Activated CD4-positive, alpha-beta T cell treated with anti-CD3 and anti-CD28 coated beads for 4 hours (primary cell): Measurements from ENCODE around the gene HSF4.
"Not testable (repeated sequence)": the region's sequence is repeated elsewhere in the genome, so short reads cannot be mapped to it uniquely, and the experiment has no call there.

Experiments
- DNase-seq, 2 donors: peaks; one replicate each; pipeline ENCODE4 v3.0.0-alpha.2; 2020

Gene HSF4, protein sequence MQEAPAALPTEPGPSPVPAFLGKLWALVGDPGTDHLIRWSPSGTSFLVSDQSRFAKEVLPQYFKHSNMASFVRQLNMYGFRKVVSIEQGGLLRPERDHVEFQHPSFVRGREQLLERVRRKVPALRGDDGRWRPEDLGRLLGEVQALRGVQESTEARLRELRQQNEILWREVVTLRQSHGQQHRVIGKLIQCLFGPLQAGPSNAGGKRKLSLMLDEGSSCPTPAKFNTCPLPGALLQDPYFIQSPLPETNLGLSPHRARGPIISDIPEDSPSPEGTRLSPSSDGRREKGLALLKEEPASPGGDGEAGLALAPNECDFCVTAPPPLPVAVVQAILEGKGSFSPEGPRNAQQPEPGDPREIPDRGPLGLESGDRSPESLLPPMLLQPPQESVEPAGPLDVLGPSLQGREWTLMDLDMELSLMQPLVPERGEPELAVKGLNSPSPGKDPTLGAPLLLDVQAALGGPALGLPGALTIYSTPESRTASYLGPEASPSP

GRCh38 chr16:67164599-67165061 is at the start of gene HSF4:
Gene HSF4, plus strand, starts transcription at chr16:67164745. Its CDS starts 67 bp downstream, at chr16:67164812.
- DNase-seq = no peak

- no peak for DNase-seq
Observed at GRCh38 chr16:67114793-67115192, 49.8 kb upstream of the HSF4 start.

GRCh38 chr16:67115639-67116038 is 48.9 kb upstream of the HSF4 start:
- DNase-seq = no peak

DNA sequence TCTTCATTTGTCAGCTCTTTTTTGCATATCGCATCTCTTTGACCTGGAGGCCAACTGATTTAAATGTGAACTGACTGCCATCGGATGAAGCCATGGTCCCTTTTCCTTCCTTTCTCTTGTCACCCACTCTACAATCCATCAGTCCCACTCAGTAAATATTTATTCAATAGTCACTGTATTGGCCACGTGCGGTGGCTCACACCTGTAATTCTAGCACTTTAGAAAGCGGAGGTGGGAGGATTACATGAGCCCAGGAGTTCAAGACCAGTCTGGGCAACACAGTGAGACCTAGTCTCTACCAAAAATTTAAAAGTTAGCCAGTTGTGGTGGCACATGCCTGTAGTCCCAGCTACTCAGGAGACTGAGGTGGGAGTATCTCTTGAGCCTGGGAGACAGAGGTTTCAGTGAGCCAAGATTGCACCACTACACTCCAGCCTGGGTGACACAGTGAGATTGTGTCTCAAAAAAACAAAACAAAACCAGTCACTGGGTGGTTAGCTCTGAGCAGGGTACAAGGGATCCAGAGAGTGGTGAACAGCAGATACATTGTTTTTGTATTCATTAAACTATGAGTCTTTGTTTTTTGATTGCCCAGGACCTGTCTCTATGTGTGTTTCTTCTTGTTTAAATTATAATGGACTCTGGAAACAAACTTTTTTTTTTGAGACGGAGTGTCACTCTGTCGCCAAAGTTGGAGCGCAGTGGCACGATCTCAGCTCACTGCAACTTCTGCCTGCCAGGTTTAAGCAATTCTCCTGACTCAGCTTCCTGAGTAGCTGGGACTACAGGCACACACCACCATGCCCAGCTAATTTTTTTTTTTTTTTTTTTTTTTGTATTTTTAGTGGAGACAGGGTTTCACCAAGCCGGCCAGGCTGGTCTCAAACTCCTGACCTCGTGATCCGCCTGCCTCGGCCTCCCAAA is 47.9 kb upstream of the HSF4 start:
- no peak for DNase-seq

GRCh38 chr16:67117716-67118115 is 46.8 kb upstream of the HSF4 start:
- DNase-seq = no peak

DNA sequence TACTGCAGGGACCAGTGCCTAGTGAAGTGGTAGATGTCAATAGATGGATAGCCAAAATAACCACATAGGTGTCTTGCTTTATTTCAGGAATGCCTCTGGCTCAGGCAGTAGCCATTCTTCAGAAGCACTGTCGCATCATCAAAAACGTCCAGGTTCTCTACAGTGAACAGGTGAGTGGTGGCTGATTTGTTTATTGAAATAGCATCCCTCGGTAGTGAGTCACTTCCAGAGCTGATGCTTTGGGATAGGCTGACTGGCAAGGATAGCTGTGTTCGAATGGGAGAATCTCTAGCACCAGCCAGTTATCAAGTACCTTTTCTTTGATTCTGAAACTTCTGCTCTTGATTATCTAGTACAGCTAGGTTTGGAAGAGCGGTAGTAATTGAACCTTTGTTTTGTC is 44.5 kb upstream of the HSF4 start:
- DNase-seq = no peak

- DNase-seq = not testable (repeated sequence)
Observed at GRCh38 chr16:67122799-67123198, 41.7 kb upstream of the HSF4 start.

DNA sequence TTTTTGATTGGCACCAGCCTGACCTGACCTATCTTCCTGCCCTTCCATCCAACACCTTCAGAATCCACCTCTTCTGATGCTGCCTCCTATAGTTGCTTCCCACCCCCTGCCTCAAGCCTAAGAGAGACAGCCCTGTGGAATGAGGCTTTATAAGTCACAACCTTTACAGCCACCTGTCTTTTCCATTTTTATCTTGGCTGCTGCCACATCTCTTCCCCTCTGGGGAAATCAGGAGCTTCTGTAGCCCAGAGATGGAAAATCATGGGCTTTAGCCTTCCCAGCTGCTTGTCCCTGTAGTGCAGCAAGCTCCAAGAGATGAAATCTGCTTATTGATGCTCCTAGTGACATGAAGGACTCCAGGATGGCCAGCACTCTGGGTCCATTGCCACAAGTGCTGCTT is 36.1 kb upstream of the HSF4 start:
- DNase-seq = no peak

DNA sequence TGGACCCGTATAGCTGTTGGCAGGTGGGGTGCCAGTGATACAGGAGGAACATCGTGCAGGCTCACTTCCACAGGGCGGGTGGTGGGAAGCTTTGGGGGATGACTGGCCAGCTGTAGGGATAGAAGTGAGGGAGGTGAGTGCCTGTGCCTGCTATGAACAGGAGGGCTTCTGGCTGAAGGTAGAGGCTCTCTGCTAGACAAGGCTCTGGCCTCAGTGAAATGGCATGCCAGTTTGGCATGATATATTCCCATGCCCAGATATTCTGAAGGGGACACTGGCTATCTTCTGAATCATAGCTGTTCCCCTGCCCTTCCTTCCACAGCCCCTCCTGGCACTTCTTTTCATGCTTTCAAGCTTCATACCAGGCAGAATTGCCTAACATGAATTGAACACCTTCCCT is 35.7 kb upstream of the HSF4 start:
- no peak for DNase-seq

DNA sequence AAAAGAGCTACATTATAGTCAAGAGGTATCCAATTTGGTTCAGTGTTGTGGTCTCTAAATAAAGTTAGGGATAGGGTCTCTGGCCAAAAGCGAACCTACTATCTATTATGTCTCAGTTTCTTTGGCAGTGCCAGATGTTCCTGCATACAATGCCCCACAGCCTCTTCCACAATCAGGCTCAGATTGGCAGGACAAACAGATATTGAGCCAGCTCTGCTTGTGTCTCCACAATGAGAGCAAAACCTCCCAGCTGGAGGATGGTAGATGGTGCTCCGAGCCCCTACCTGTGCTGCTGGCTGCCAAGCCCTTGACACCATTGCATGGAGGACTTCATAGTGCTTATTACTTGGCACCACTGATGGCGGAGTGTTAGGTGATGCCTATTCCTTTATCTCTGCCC is 35.1 kb upstream of the HSF4 start:
- no peak for DNase-seq

DNA sequence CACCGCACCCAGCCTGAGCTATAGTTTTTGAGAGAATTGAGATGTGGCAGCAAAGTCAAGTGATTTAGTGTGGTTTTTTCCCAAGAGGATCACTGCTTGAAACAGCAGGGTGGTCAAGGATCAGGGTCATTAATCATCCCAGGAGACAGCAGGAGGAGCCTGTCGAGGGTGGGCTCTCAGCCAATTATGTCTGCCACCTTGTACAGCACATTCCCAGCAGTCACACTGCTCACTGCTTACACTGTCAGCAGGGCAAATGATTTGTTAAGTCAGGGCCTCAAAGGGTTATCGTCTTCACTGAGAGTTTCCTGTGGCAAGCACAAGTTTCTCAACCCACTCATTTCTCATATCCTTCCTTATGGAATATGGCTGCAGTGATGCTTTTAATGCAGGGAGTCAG is 26.9 kb upstream of the HSF4 start:
- no peak for DNase-seq

- DNase-seq = no peak
Observed at GRCh38 chr16:67141391-67141790, 23.2 kb upstream of the HSF4 start.

DNA sequence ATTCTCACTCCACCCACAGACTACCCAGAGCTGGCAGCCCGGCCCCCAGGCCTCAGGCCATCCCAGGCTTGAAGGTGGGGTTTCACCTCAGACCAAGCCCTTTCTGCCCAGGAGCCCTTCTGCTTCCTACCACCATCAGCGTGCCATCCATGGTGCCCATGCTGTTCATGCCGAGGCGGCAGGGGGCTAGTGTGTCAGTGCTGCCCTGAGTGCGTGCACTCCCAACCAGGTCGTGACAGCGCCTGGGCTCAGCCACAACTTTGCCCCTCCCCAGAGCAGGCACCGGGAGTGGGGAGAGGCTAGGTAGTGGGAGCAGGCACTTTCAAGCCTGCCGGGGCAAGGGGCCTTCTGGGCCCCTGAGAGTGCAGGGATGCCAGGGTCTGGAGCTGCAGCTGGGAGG is 22.2 kb upstream of the HSF4 start:
- no peak for DNase-seq

GRCh38 chr16:67144943-67145342 is 19.6 kb upstream of the HSF4 start:
- no peak for DNase-seq

- DNase-seq = no peak
Observed at GRCh38 chr16:67145746-67146145, 18.8 kb upstream of the HSF4 start.

- DNase-seq = no peak
Observed at GRCh38 chr16:67146523-67147357, 17.8 kb upstream of the HSF4 start.

DNA sequence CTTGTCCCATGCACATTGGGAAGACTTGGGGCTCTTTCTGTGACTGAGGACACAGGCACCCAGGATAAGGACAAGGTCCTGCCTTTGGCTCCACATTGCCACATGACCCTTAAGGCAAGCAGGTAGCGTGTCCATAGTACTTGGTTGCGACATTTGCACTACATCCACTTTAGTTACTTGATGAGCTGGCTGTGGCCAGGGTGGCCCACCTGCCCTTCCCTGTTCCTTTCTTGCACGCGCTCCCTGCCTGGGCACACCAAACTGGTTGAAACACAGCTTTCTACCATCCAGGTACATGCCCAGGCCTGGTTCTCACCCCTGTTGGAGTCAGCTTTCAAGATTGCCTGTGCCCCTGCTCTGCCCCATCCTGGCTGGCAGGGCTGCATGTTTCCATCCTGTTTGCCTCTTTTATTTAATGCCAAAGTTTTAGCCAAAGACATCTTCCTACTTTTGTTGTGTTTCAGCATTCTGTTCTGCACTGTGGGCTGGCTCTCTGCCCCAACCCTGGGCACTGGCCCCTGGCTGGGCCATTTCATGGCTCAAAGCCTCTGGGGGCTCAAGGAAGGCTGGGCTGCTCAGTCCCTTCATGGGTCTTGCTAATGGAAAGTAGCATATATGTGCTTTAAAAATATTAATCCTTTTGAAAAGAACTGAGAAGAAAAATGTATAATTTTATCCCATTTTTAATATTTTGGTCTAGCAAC is 17.0 kb upstream of the HSF4 start:
- DNase-seq = no peak

GRCh38 chr16:67148221-67148620 is 16.3 kb upstream of the HSF4 start:
- no peak for DNase-seq

- DNase-seq = no peak
Observed at GRCh38 chr16:67148656-67149275, 15.8 kb upstream of the HSF4 start.

DNA sequence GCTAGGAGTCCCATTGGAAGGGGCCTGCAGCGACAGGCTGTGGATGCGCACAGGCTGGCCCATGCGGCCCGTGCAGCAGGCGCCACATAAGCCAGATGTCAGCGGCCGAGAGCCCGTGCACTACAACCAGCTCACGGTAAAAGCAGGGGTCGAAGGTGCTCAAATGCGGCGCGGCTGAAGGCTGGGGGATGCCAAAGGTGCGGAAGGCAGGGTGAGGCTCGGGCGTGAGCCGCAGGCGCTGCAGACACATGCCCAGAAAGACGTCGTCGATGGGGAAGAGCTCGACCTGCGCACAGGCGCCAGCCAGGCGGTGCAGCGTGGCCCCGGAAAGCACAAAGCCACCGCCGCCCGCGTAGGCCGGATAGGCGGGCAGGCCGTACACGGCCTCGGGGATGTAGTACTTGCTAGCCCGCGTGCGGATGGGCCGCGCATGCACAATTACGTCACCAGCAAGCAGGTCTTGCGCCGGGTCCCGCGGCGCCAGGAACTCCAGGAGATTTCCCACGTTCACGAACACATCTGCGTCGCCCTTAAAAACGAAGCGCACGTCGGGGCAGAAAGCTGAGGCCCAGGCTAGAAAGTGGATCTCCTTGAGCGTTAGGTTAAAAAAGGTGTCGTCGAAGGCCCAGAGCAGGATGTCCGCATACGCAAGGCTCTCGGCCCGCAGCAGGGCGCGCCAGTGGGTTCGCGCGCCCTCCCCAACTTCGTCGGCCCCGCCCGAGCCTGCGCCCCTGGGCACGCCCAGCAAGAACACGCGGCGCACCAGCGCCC is 15.1 kb upstream of the HSF4 start:
- no peak for DNase-seq
